Measurements from ENCODE around the gene USP33. TPM values are rescaled to one million over a fixed set of nuclear protein-coding genes. Genes with fewer than 3 reads are reported as not detected.

The USP33 gene
- total RNA-seq, 1 experiment from 2014 or later = 36.1 TPM

- Mint-ChIP-seq H3K27ac (ENCODE audit: unreplicated experiment) (no peak overlapping the region), H3K4me1 (ENCODE audit: low read depth, unreplicated experiment) (peaks cover 7% of the 10 kb centered on the region), H3K9me3 (ENCODE audit: unreplicated experiment) (no peaks in the 10 kb centered on the region), H3K4me3 (ENCODE audit: unreplicated experiment) (no peak overlapping the region), H3K27me3 (ENCODE audit: insufficient read depth, unreplicated experiment) (no peaks in the 10 kb centered on the region), H3K36me3 (ENCODE audit: insufficient read depth, unreplicated experiment) (peaks cover 4% of the 10 kb centered on the region)
- Histone ChIP-seq H3K4me1 (peaks cover 29% of the 10 kb centered on the region), H3K27me3 (replicated peaks; ENCODE audit: control insufficient read depth, insufficient read depth, low read length) (no peaks in the 10 kb centered on the region), H3K36me3 (ENCODE audit: control insufficient read depth, insufficient read depth, low read length) (no peaks in the 10 kb centered on the region), H3K9me3 (no peaks in the 10 kb centered on the region), H3K4me3 (ENCODE audit: low read depth, low read length) (no peak overlapping the region)
- CTCF ChIA-PET = no interaction called here
- intact Hi-C loops (cut with micrococcal nuclease; ENCODE audit: unreplicated experiment) = no loop called here
- TF ChIP-seq CTCF (IDR thresholded peaks at IDR 0.05; ENCODE audit: insufficient read depth in 1 of 2, low read depth in 1 of 2, low read length in 1 of 2, severe bottlenecking in 1 of 2, unreplicated experiment in 1 of 2) = no peak
- no peak for DNase-seq
- no TSS peak for BruUV-seq (replicated peaks)
- POLR2A ChIA-PET = no interaction called here
Observed at GRCh38 chr1:77670330-77670729, 89.3 kb downstream of the USP33 start.

GRCh38 chr1:77668924-77669449 is 90.7 kb downstream of the USP33 start:
- Mint-ChIP-seq H3K27ac (ENCODE audit: unreplicated experiment) (no peak overlapping the region), H3K36me3 (ENCODE audit: insufficient read depth, unreplicated experiment) (peaks cover 4% of the 10 kb centered on the region), H3K9me3 (ENCODE audit: unreplicated experiment) (no peaks in the 10 kb centered on the region), H3K27me3 (ENCODE audit: insufficient read depth, unreplicated experiment) (no peaks in the 10 kb centered on the region), H3K4me1 (ENCODE audit: low read depth, unreplicated experiment) (peaks cover 7% of the 10 kb centered on the region), H3K4me3 (ENCODE audit: unreplicated experiment) (no peak overlapping the region)
- H3K9me3 ChIP-seq = no peaks in the 10 kb centered on the region
- no peak for DNase-seq
- no peak for TF ChIP-seq CTCF (IDR thresholded peaks at IDR 0.05; ENCODE audit: insufficient read depth in 1 of 2, low read depth in 1 of 2, low read length in 1 of 2, severe bottlenecking in 1 of 2, unreplicated experiment in 1 of 2)
- BruUV-seq (replicated peaks) = no TSS peak
- ChIA-PET POLR2A (no interaction called here), CTCF (no interaction called here)
- no peak overlapping the region for H3K4me3 ChIP-seq (ENCODE audit: low read depth, low read length)
- no peaks in the 10 kb centered on the region for H3K27me3 ChIP-seq (replicated peaks; ENCODE audit: control insufficient read depth, insufficient read depth, low read length)
- H3K36me3 ChIP-seq (ENCODE audit: control insufficient read depth, insufficient read depth, low read length) = no peaks in the 10 kb centered on the region
- peaks cover 26% of the 10 kb centered on the region for H3K4me1 ChIP-seq
- intact Hi-C loops (cut with micrococcal nuclease; ENCODE audit: unreplicated experiment) = no loop called here

- no peak overlapping the region for H3K27ac Mint-ChIP-seq (ENCODE audit: unreplicated experiment)
Observed at GRCh38 chr1:77664939-77665516, 94.6 kb downstream of the USP33 start.

More at GRCh38 chr1:77664939-77665516, 94.6 kb downstream of the USP33 start:
- no peak overlapping the region for H3K4me3 Mint-ChIP-seq (ENCODE audit: unreplicated experiment)
- H3K4me3 ChIP-seq (ENCODE audit: low read depth, low read length) = no peak overlapping the region
- no peak for DNase-seq
- BruUV-seq (replicated peaks) = no TSS peak
- TF ChIP-seq CTCF (IDR thresholded peaks at IDR 0.05; ENCODE audit: insufficient read depth in 1 of 2, low read depth in 1 of 2, low read length in 1 of 2, severe bottlenecking in 1 of 2, unreplicated experiment in 1 of 2) = no peak
- H3K36me3 Mint-ChIP-seq (ENCODE audit: insufficient read depth, unreplicated experiment) = peaks cover 5% of the 10 kb centered on the region
- intact Hi-C loops (cut with micrococcal nuclease; ENCODE audit: unreplicated experiment) = no loop called here
- no peaks in the 10 kb centered on the region for H3K9me3 ChIP-seq
- no peaks in the 10 kb centered on the region for H3K27me3 ChIP-seq (replicated peaks; ENCODE audit: control insufficient read depth, insufficient read depth, low read length)
- no peaks in the 10 kb centered on the region for H3K9me3 Mint-ChIP-seq (ENCODE audit: unreplicated experiment)
- peaks cover 7% of the 10 kb centered on the region for H3K4me1 Mint-ChIP-seq (ENCODE audit: low read depth, unreplicated experiment)
- ChIA-PET CTCF (no interaction called here), POLR2A (no interaction called here)
- H3K36me3 ChIP-seq (ENCODE audit: control insufficient read depth, insufficient read depth, low read length) = no peaks in the 10 kb centered on the region
- peaks cover 20% of the 10 kb centered on the region; the same call in 1 of the 2 replicates for H3K4me1 ChIP-seq
- no peaks in the 10 kb centered on the region for H3K27me3 Mint-ChIP-seq (ENCODE audit: insufficient read depth, unreplicated experiment)
